ENCODE data around the gene PDE1C.

PDE1C gene

DNA sequence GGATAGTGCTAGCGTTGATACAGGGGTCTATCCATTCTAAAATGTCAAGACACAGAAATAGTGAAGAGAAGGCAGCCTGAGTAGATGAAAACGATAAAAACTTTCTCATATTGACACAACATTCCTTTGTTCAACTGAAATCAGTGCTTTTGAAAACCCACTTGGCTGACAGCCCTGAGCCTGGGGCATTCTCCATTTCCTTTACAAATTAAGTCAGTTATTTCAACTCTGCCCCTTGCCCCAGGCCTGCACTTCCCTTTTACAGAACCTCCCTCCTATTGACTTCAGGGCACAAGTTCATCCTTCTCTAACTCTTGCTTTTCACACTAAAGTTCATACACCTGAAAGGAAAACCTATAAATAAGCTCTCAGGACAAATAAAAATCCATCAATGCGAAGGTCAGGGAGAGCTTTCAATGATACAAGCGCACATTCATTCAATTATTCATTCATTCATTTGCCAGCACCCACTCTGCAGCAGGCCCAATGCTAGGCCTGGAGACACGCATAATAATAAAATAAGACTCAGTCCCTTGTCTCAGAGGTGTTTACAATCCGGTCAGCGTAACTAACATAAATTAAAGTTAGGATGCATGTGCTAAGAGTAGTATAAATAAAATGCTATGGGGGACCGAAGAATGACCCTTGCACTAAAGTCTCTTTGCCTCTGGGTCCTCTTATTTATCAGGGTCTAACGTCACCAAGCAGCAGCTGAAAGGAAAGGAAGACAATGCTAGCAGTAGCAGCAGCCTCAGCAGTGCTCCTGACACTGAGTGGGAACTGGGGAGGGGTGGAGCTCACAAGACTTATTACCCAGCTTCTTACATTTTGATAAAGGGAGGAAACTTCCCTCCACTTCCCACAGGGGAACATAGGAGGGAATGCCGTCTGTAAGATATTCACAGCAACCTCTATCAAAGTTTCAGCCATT is 134.8 kb downstream of the PDE1C start:
- DNase-seq: no peak

- DNase-seq: no peak
These were observed 135.7 kb downstream of the PDE1C start for GRCh38 chr7:31934551-31934950.

DNA sequence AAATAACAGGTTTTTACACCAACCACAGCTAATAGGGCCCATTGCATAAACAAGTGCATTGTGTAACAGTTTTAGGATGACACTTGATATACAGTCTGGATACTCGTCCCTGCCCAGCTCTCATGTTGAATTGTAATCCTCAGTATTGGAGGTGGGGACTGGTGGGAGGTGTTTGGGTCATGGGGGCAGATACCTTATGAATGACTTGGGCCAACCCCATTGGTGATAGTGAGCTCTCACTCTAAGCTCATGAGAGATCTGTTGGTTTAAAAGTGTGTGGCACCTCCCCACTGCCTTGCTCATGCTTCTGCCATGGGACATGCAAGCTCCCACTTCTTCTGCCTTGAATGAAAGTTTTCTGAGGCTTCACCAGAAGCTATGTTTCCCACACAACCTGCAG is 136.7 kb downstream of the PDE1C start:
- no peak for DNase-seq

GRCh38 chr7:31926991-31927584 is 143.1 kb downstream of the PDE1C start:
- DNase-seq: no peak

DNA sequence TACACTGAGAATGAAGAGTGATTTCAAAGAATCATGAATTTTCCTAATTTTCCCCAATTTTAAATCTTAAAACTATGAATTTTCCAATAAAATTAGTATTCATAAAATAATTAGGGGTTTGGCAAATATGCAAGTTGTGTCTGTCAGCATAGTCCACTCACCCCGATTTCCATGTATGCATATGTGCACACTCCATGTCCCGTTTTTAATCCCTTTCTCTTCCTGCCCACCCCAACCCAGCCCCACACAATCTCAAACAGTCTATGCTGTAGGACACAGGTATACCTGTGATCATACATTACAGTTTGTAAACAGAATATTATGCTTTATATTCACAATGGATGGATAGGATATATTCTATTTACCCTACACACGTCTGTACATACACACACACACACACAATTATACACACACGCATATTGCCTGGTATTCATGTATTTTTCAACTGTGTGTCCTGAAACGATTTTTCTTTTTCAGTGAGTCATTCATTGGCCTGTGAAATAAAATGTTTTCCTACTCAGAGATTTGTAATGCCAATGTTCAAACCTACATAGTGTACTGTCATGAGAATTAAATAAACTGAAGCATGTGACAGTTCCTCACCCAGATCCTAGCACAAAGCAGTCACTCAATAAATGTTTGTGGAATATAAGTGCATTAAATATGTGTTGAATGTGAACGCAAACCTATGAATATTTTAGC is 144.3 kb downstream of the PDE1C start:
- DNase-seq: no peak

DNA sequence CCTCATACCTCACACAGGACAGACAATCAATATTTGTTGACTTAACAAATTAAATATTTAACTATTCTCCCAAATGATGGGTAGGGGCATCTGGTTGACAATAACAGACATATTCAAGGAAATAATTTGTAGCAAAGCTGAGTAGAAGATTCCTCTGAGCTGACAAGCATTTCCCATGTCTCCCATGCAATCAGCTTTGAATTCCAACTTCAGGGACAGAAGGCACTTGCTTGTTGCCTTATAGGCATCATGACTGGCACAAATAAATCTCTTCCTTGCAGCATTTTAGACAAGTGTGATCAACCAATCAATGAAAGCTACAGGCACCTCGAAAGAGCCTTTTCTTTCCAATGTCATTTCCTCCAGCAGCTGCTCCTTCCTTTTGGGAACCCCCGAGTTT is 146.0 kb downstream of the PDE1C start:
- no peak for DNase-seq

DNA sequence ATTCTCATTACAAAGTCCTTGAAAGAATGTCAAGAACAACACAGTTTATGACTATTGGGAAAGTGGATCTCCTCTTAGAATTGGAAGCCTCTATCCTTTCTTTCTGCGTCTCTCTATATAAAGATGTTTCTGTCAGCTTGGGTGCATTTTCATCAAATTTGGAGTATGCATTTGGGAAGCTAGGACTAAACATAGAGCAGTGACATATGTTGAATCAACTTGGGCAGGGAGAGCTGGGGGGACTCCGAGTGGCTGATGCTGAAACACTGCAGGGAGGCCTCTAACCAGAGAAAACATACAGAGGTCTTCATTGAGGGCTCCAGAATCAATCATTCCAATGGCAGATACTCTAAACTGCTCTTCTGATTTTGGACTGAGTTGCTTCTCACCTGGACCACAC is 147.4 kb downstream of the PDE1C start:
- DNase-seq: no peak

- DNase-seq: no peak
These were observed 149.2 kb downstream of the PDE1C start for GRCh38 chr7:31921047-31921446.

DNA sequence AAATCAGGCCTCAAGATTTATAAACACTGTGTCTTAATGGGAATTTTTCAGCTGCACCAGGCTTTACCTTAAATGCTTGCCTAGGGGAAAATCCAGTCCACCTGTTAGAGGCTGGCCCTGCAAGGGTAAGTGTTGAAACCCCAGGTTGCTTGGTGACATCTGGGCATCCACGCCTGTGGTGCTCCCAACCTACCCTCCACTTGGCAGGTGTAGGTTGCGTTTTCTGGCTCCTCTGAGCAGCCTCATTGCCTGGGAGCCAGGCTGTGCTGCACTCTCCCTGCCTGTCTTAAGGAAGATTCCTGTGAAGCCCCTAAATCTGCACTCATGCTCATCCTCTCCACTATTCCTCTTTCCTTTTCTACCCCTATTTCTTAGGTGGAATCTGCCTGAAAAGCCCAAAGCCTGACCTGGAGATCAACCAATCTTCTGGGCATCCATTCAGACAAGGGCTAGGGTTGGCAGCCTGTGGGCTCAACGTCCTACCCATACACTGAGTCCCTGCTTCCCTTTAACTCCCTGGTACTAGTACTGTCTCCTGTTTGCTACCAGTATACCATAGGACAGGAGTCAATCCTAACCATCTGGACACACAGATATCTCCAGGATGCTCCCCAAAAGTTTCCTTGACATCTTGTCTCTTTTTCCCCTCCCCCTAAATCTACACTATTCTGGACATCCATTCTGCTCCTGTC is 150.4 kb downstream of the PDE1C start:
- DNase-seq: no peak

- DNase-seq: no peak
These were observed 151.4 kb downstream of the PDE1C start for GRCh38 chr7:31918706-31919393.

GRCh38 chr7:31917256-31917655 is 153.0 kb downstream of the PDE1C start:
- DNase-seq: no peak

- no peak for DNase-seq
These were observed 160.0 kb downstream of the PDE1C start for GRCh38 chr7:31910191-31910590.

DNA sequence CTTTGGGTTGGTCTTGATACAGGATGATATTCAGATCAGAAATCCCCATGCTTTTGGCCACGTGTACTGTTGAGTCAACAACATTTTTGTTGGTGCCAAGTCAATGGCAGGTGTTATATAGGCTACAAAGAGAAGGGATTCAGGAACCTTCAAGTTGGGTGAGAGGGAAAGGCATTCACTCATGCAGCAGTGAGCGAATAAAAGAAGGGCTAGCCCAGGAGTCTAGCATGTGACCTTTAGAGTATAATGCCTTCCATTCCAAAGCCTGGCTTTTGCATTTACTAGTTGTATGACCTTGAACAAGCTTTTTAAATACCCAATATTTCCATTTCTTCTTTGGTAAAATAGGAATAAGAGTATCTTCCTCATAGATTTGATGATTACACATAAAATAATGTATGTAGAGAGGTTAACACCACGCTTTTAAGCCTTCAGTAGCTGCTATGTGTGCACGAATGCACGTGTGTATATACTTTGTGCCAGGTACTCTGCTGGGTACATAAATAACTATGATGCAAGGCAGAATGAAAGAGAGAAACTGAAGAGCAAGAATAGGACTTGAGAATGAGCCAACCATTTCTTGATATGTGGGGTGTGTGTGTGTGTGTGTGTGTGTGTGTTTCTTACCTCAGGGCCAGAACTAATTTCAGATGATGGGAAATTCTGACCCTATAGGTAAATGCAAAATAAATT is 163.6 kb downstream of the PDE1C start:
- DNase-seq: no peak

- DNase-seq: no peak
These were observed 166.2 kb downstream of the PDE1C start for GRCh38 chr7:31903962-31904361.

GRCh38 chr7:31899356-31899927 is 170.8 kb downstream of the PDE1C start:
- no peak for DNase-seq

DNA sequence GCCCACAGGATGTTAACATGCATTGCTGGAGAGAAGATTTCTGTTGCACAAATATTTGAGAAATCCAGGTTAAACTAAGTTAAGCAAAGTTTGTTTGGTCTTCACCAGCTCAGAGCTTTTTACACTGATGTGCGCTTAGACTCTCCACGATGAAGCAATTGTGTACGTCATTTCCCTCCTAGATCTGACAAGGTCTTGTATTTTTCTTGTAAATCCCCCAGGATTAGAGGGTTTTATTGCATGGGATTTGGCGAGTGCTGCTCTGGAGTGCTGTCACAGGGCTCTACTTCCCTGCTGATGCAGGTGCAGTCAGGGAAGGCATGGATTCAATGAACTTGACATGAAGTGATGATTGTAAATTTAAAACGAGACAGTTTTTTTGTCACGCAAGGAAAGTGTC is 173.3 kb downstream of the PDE1C start:
- DNase-seq: no peak

DNA sequence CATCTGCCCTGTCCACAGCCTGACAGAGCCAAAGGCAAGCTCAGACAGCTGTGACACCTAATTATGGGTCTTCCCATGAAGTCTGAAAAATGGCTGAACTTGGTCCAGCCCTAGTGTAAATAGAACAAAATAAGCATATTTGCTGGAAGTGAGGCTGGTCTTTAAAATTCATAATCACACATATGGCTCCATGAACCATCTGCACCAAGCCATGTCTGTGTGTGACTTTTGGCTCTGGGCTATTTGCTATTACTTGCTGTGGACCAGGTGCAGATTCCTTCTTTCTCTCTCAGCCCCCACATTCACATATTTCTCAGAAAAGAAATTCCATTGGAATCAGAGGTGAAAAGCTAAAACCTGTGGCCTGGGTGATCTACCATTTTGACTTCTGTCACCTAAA is 175.9 kb downstream of the PDE1C start:
- no peak for DNase-seq

GRCh38 chr7:31893365-31893764 is 176.8 kb downstream of the PDE1C start:
- DNase-seq: no peak

GRCh38 chr7:31892099-31892829 is 177.9 kb downstream of the PDE1C start:
- DNase-seq: no peak

- no peak for DNase-seq
These were observed 179.4 kb downstream of the PDE1C start for GRCh38 chr7:31890766-31891165.

GRCh38 chr7:31890198-31890597 is 180.0 kb downstream of the PDE1C start:
- no peak for DNase-seq
